ENCODE measurements around the gene MID1IP1. TPM values are rescaled to one million over a fixed set of nuclear protein-coding genes. Genes with fewer than 3 reads are reported as not detected.

The MID1IP1 gene
- total and polyA plus RNA-seq, 4 donors = 6.8 to 92.0 (median 37.0) TPM

GRCh38 chrX:38805432-38806389 lies 4.5 kb downstream of the MID1IP1 start:
- peak overlapping the region; percentile 75 to 80 for H3K9ac ChIP-seq (ENCODE audit: low read depth in 1 of 2, low read length in 2 of 2)
- under 1% methylated on average over 41 of the region's 41 CpGs for WGBS
- peak; percentile 49 for DNase-seq (ENCODE audit: low spot score)
- peak overlapping the region; percentile 86 to 90 for H3K27ac ChIP-seq (ENCODE audit: low read depth in 1 of 2, low read length in 2 of 2)
- no peaks in the 10 kb centered on the region for H3K9me3 ChIP-seq (ENCODE audit: control insufficient read depth in 4 of 4, low read length in 3 of 4)
- no peaks in the 10 kb centered on the region for H3K27me3 ChIP-seq (ENCODE audit: control insufficient read depth in 4 of 4, insufficient read depth in 4 of 4, low read length in 3 of 4)
- TF ChIP-seq RXRA (IDR thresholded peaks at IDR 0.05) (peak; percentile 16 to 26), EGR1 (IDR thresholded peaks at IDR 0.05; ENCODE audit: low read depth in 2 of 2) (no peak), CTCF (IDR thresholded peaks at IDR 0.05; ENCODE audit: low read depth, low read length, missing input control) (peak; percentile 8), RAD21 (IDR thresholded peaks at IDR 0.05) (peak; percentile 33 to 43), HNF4A (conservative IDR thresholded peaks at IDR 0.05) (peak in 1 of 2 donors; percentile 25), REST (IDR thresholded peaks at IDR 0.05) (no peak), FOXA1 (IDR thresholded peaks at IDR 0.05) (no peak), SP1 (IDR thresholded peaks at IDR 0.05) (peak; percentile 28)
- peak overlapping the region; percentile 66 to 85 (median 83) for H3K4me3 ChIP-seq (ENCODE audit: low read depth in 1 of 3, low read length in 3 of 3)
- H3K36me3 ChIP-seq (ENCODE audit: control insufficient read depth in 4 of 4, insufficient read depth in 3 of 4, low read depth in 1 of 4, low read length in 3 of 4) = no peaks in the 10 kb centered on the region
- H3K4me1 ChIP-seq (ENCODE audit: control insufficient read depth in 4 of 4, insufficient read depth in 4 of 4, low read length in 3 of 4) = peaks cover 0 to 13% (median 8%) of the 10 kb centered on the region in 4 donors

DNA sequence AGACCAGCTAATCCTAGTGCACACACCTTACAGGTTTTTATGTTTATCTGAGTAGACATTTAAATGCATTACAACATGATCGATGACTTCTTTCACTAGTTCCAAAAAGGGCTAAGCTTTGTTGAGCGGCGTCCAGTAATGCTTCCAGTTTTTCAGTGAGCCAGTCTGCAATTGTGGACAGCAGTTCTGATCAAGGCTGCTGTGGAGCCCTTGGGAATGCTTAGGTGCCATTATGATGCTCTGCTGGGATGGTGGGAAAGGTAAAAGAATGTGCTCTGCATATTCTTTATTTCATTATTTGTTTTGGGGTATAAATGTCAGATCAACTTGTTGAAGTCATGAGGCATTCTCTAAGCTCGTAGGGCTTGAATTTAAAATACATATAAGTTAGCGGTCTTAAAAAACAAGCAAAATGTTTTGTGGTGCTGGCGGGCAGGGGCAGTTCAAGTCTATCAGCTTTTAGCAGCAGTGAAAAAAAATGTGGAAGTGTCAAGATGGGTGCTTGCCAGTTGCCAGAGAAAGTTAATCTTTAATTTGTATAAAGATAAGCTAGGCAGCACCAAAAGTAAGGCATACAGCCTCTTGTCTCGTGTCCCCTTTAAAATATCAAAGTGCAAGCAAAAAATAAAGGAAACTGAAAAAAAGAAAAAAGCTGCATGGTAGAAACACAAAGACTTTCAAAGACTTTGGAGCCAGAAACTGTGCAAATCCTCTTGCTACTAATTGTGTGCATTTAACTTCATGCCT lies 5.8 kb downstream of the MID1IP1 start:
- WGBS = 11% methylated on average over 7 of the region's 7 CpGs
- no peaks in the 10 kb centered on the region for H3K9me3 ChIP-seq (ENCODE audit: control insufficient read depth in 4 of 4, low read length in 3 of 4)
- peak overlapping the region in 1 of 2 donors; percentile 75 for H3K9ac ChIP-seq (ENCODE audit: low read depth in 1 of 2, low read length in 2 of 2)
- H3K36me3 ChIP-seq (ENCODE audit: control insufficient read depth in 4 of 4, insufficient read depth in 3 of 4, low read depth in 1 of 4, low read length in 3 of 4) = no peaks in the 10 kb centered on the region
- H3K27me3 ChIP-seq (ENCODE audit: control insufficient read depth in 4 of 4, insufficient read depth in 4 of 4, low read length in 3 of 4) = no peaks in the 10 kb centered on the region
- peak overlapping the region; percentile 18 to 83 (median 66) for H3K4me3 ChIP-seq (ENCODE audit: low read depth in 1 of 3, low read length in 3 of 3)
- peak; percentile 36 for DNase-seq (ENCODE audit: low spot score)
- peaks cover 0 to 10% (median 6%) of the 10 kb centered on the region in 4 donors for H3K4me1 ChIP-seq (ENCODE audit: control insufficient read depth in 4 of 4, insufficient read depth in 4 of 4, low read length in 3 of 4)
- TF ChIP-seq HNF4G (IDR thresholded peaks at IDR 0.05) (no peak), ATF3 (IDR thresholded peaks at IDR 0.05) (no peak), HNF4A (conservative IDR thresholded peaks at IDR 0.05) (peak in 1 of 2 donors; percentile 26), FOXA2 (IDR thresholded peaks at IDR 0.05) (no peak), RXRA (IDR thresholded peaks at IDR 0.05) (peak in 1 of 2 donors; percentile 23), GABPA (IDR thresholded peaks at IDR 0.05 in 1 of 2, conservative IDR thresholded peaks at IDR 0.05 in 1 of 2) (no peak), RAD21 (IDR thresholded peaks at IDR 0.05) (peak in 1 of 2 donors; percentile 33)
- H3K27ac ChIP-seq (ENCODE audit: low read depth in 1 of 2, low read length in 2 of 2) = peak overlapping the region in 1 of 2 donors; percentile 90
